Neural cell (in vitro differentiated cells): ENCODE data around the gene UQCRC1. TPM values are rescaled to one million over a fixed set of nuclear protein-coding genes. Genes with fewer than 3 reads are reported as not detected.

ENCODE experiments used
- H2AFZ ChIP-seq: fragments of 200-600, 300-800 bp; sonication (generic), shearing (Covaris generic); 2 replicates; pipeline ENCODE4 v1.6.0; 2014; ENCODE audit warnings: low read depth, mild to moderate bottlenecking, antibody characterized with exemption, low read length, moderate library complexity
- H3F3A ChIP-seq: fragments of 200-600 bp; shearing (Covaris generic); 2 replicates; pipeline ENCODE4 v1.6.1; 2016; ENCODE audit warnings: mild to moderate bottlenecking, moderate library complexity, mixed read lengths, antibody characterized with exemption, low read length; ENCODE audit not compliant: insufficient read depth, poor library complexity, severe bottlenecking
- H3K27ac ChIP-seq: fragments of 200-600, 300-800 bp; sonication (generic), shearing (Covaris generic); 2 replicates; pipeline ENCODE4 v1.5.1; 2014; ENCODE audit warnings: mild to moderate bottlenecking, low read length, moderate library complexity
- H3K27me3 ChIP-seq: fragments of 300-800, 200-600 bp; sonication (generic), shearing (Covaris generic); 2 replicates; pipeline ENCODE4 v1.6.0; 2014; ENCODE audit warnings: mild to moderate bottlenecking, low read depth, low read length, moderate library complexity; ENCODE audit not compliant: insufficient read depth
- H3K36me3 ChIP-seq: fragments of 300-800, 200-600 bp; sonication (generic), shearing (Covaris generic); 2 replicates; pipeline ENCODE4 v1.5.1; 2014; ENCODE audit warnings: mild to moderate bottlenecking, antibody characterized with exemption, low read length, moderate library complexity; ENCODE audit not compliant: insufficient read depth
- H3K4me2 ChIP-seq: fragments of 300-800, 200-600 bp; sonication (generic), shearing (Covaris generic); 2 replicates; pipeline ENCODE4 v1.6.0; 2014; ENCODE audit warnings: mild to moderate bottlenecking, low read length
- H3K4me3 ChIP-seq: fragments of 300-800, 200-600 bp; sonication (generic), shearing (Covaris generic); 2 replicates; pipeline ENCODE4 v1.5.1; 2014; ENCODE audit warnings: mild to moderate bottlenecking, low read length, moderate library complexity
- H3K79me2 ChIP-seq: fragments of 200-600 bp; shearing (Covaris generic); replicated peaks from 2 replicates; pipeline ENCODE4 v1.6.0; 2014; ENCODE audit warnings: mild to moderate bottlenecking, low read length, moderate library complexity; ENCODE audit not compliant: insufficient read depth
- H3K9ac ChIP-seq: fragments of 300-800, 200-600 bp; sonication (generic), shearing (Covaris generic); 2 replicates; pipeline ENCODE4 v1.6.1; 2016; ENCODE audit warnings: mild to moderate bottlenecking, low read length, mixed read lengths
- H3K9me2 ChIP-seq: fragments of 200-600 bp; shearing (Covaris generic); 2 replicates; pipeline ENCODE4 v1.6.1; 2016; ENCODE audit warnings: mild to moderate bottlenecking, low read length, mixed read lengths; ENCODE audit not compliant: insufficient read depth
- H3K9me3 ChIP-seq: fragments of 200-600, 300-800 bp; sonication (generic), shearing (Covaris generic); 2 replicates; pipeline ENCODE4 v1.6.1; 2016; ENCODE audit warnings: mild to moderate bottlenecking, mixed run types, low read length, moderate library complexity, mixed read lengths
- H4K20me1 ChIP-seq: fragments of 200-600 bp; shearing (Covaris generic); 2 replicates; pipeline ENCODE4 v1.6.1; 2016; ENCODE audit warnings: mild to moderate bottlenecking, mixed run types; ENCODE audit not compliant: insufficient read depth
- CTCF ChIP-seq: fragments of 450-650 bp; IDR thresholded peaks from 2 replicates; pipeline ENCODE4 v1.5.1; 2014; ENCODE audit warnings: antibody characterized with exemption, mild to moderate bottlenecking, moderate library complexity; ENCODE audit not compliant: poor library complexity, severe bottlenecking
- EP300 ChIP-seq: fragments of 450-650 bp; conservative IDR thresholded peaks from 2 replicates; pipeline ENCODE4 v1.6.1; 2014; ENCODE audit warnings: antibody characterized with exemption, mild to moderate bottlenecking, moderate library complexity; ENCODE audit not compliant: poor library complexity, severe bottlenecking
- EZH2 ChIP-seq: fragments of 200-600, 300-800 bp; shearing (Covaris generic), sonication (generic); IDR thresholded peaks from 2 replicates; pipeline ENCODE4 v1.6.1; 2014; ENCODE audit warnings: antibody characterized with exemption, low read length, borderline replicate concordance, mild to moderate bottlenecking; ENCODE audit not compliant: insufficient read depth, poor library complexity, severe bottlenecking
- MXI1 ChIP-seq: fragments of 450-650 bp; conservative IDR thresholded peaks from 2 replicates; pipeline ENCODE4 v1.6.1; 2014; ENCODE audit warnings: antibody characterized with exemption, mild to moderate bottlenecking; ENCODE audit not compliant: poor library complexity, severe bottlenecking
- POLR2AphosphoS5 ChIP-seq: IDR thresholded peaks from 2 replicates; pipeline ENCODE4 v1.6.1; 2012
- RAD21 ChIP-seq: fragments of 450-650 bp; conservative IDR thresholded peaks from 2 replicates; pipeline ENCODE4 v1.6.1; 2014; ENCODE audit warnings: antibody characterized with exemption, mild to moderate bottlenecking, moderate library complexity
- SMC3 ChIP-seq: fragments of 450-650 bp; conservative IDR thresholded peaks from 2 replicates; pipeline ENCODE4 v1.6.1; 2014; ENCODE audit warnings: antibody characterized with exemption, mild to moderate bottlenecking, moderate library complexity; ENCODE audit not compliant: poor library complexity
- TAF1 ChIP-seq: IDR thresholded peaks from 2 replicates; pipeline ENCODE4 v1.6.1; 2012; ENCODE audit warnings: low read depth
- polyA plus RNA-seq: library from polyadenylated mRNA; depleted of rRNA; stranded (reverse); fragments of >200 nt; gene quantifications from 2 replicates; pipeline ENCODE4 v1.2.3, GENCODE V29; 2014
- TF ChIP-seq, protein P1 (sequence below): IDR thresholded peaks from 2 replicates; pipeline ENCODE4 v1.6.1; 2012; ENCODE audit warnings: borderline replicate concordance

UQCRC1 gene
- polyA plus RNA-seq, 1 donor from 2014 or later: 333 TPM

- Histone ChIP-seq H3K9me3 (no peaks in the 10 kb centered on the region), H4K20me1 (no peaks in the 10 kb centered on the region), H3K9ac (no peak overlapping the region), H3K27me3 (no peaks in the 10 kb centered on the region), H3K27ac (no peak overlapping the region), H3F3A (no peaks in the 10 kb centered on the region), H3K4me3 (no peak overlapping the region), H3K4me2 (no peak overlapping the region), H3K9me2 (no peaks in the 10 kb centered on the region), H2AFZ (no peak overlapping the region), H3K36me3 (no peaks in the 10 kb centered on the region), H3K79me2 (no peaks in the 10 kb centered on the region)
- TF ChIP-seq CTCF (no peak), RAD21 (no peak), SMC3 (no peak)
These were observed 13.3 kb downstream of the UQCRC1 start for GRCh38 chr3:48596157-48596556.

- no peaks in the 10 kb centered on the region for H3F3A ChIP-seq
- no peaks in the 10 kb centered on the region for H3K27me3 ChIP-seq
- no peak overlapping the region for H2AFZ ChIP-seq
- TF ChIP-seq SMC3: no peak
- TF ChIP-seq EZH2: no peak
- no peak for TF ChIP-seq RAD21
- TF ChIP-seq POLR2AphosphoS5: no peak
- no peak for TF ChIP-seq TAF1
- no peak for TF ChIP-seq MXI1
- TF ChIP-seq, protein P1, sequence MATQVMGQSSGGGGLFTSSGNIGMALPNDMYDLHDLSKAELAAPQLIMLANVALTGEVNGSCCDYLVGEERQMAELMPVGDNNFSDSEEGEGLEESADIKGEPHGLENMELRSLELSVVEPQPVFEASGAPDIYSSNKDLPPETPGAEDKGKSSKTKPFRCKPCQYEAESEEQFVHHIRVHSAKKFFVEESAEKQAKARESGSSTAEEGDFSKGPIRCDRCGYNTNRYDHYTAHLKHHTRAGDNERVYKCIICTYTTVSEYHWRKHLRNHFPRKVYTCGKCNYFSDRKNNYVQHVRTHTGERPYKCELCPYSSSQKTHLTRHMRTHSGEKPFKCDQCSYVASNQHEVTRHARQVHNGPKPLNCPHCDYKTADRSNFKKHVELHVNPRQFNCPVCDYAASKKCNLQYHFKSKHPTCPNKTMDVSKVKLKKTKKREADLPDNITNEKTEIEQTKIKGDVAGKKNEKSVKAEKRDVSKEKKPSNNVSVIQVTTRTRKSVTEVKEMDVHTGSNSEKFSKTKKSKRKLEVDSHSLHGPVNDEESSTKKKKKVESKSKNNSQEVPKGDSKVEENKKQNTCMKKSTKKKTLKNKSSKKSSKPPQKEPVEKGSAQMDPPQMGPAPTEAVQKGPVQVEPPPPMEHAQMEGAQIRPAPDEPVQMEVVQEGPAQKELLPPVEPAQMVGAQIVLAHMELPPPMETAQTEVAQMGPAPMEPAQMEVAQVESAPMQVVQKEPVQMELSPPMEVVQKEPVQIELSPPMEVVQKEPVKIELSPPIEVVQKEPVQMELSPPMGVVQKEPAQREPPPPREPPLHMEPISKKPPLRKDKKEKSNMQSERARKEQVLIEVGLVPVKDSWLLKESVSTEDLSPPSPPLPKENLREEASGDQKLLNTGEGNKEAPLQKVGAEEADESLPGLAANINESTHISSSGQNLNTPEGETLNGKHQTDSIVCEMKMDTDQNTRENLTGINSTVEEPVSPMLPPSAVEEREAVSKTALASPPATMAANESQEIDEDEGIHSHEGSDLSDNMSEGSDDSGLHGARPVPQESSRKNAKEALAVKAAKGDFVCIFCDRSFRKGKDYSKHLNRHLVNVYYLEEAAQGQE: no peak
- no peak for TF ChIP-seq EP300
- TF ChIP-seq CTCF: no peak
- H3K27ac ChIP-seq: no peak overlapping the region
- no peak overlapping the region for H3K4me3 ChIP-seq
- H3K9me3 ChIP-seq: no peaks in the 10 kb centered on the region
- H3K9ac ChIP-seq: no peak overlapping the region
- no peaks in the 10 kb centered on the region for H4K20me1 ChIP-seq
- H3K4me2 ChIP-seq: no peak overlapping the region
- H3K9me2 ChIP-seq: no peaks in the 10 kb centered on the region
- H3K79me2 ChIP-seq: no peaks in the 10 kb centered on the region
- H3K36me3 ChIP-seq: no peaks in the 10 kb centered on the region
These were observed 13.8 kb downstream of the UQCRC1 start for GRCh38 chr3:48595526-48596121.
